GM21367 (cell line): ENCODE measurements around the gene U2AF1.
A peak's percentile ranks its signal among the peaks of the same experiment; 100 is the strongest.
"Not testable (repeated sequence)": the region's sequence is repeated elsewhere in the genome, so short reads cannot be mapped to it uniquely, and the experiment has no call there.

Source experiments
- ATAC-seq: cut with Tn5 transposase; IDR thresholded peaks from one replicate; pipeline ENCODE4 v1.9.1; 2021; ENCODE audit not compliant: unreplicated experiment

The U2AF1 gene

GRCh38 chr21:43106965-43107793 lies at the start of gene U2AF1:
TSS of gene U2AF1 (minus strand) at chr21:43107570. CDS start at chr21:43107494, 76 bp downstream.
- ATAC-seq = peak; percentile 64

- not testable (repeated sequence) for ATAC-seq
Observed at GRCh38 chr21:43153601-43154000, 46.2 kb upstream of the U2AF1 start.

- ATAC-seq = not testable (repeated sequence)
Observed at GRCh38 chr21:43149344-43149743, 42.0 kb upstream of the U2AF1 start.

GRCh38 chr21:43147999-43148398 lies 40.6 kb upstream of the U2AF1 start:
- ATAC-seq = not testable (repeated sequence)

- not testable (repeated sequence) for ATAC-seq
Observed at GRCh38 chr21:43146637-43147036, 39.3 kb upstream of the U2AF1 start.

GRCh38 chr21:43141407-43141806 lies 34.0 kb upstream of the U2AF1 start:
- not testable (repeated sequence) for ATAC-seq

GRCh38 chr21:43138944-43139343 lies 31.6 kb upstream of the U2AF1 start:
- not testable (repeated sequence) for ATAC-seq

GRCh38 chr21:43134520-43134919 lies 27.1 kb upstream of the U2AF1 start:
- ATAC-seq = not testable (repeated sequence)

GRCh38 chr21:43130094-43130493 lies 22.7 kb upstream of the U2AF1 start:
- not testable (repeated sequence) for ATAC-seq

GRCh38 chr21:43115956-43116355 lies 8.6 kb upstream of the U2AF1 start:
- not testable (repeated sequence) for ATAC-seq

GRCh38 chr21:43114483-43114882 lies 7.1 kb upstream of the U2AF1 start:
- not testable (repeated sequence) for ATAC-seq

GRCh38 chr21:43109006-43109405 lies 1.6 kb upstream of the U2AF1 start:
- ATAC-seq = not testable (repeated sequence)

- ATAC-seq = not testable (repeated sequence)
Observed at GRCh38 chr21:43108177-43108576, 807 bp upstream of the U2AF1 start.

GRCh38 chr21:43107794-43108137 lies 396 bp upstream of the U2AF1 start:
- ATAC-seq = not testable (repeated sequence)

GRCh38 chr21:43104642-43105041 lies 2.7 kb downstream of the U2AF1 start:
- not testable (repeated sequence) for ATAC-seq

- not testable (repeated sequence) for ATAC-seq
Observed at GRCh38 chr21:43102281-43102680, 5.1 kb downstream of the U2AF1 start.

- ATAC-seq = not testable (repeated sequence)
Observed at GRCh38 chr21:43101676-43102075, 5.7 kb downstream of the U2AF1 start.

- not testable (repeated sequence) for ATAC-seq
Observed at GRCh38 chr21:43101000-43101399, 6.4 kb downstream of the U2AF1 start.

- ATAC-seq = not testable (repeated sequence)
Observed at GRCh38 chr21:43091979-43092614, 15.3 kb downstream of the U2AF1 start.

- not testable (repeated sequence) for ATAC-seq
Observed at GRCh38 chr21:43090947-43091346, 16.4 kb downstream of the U2AF1 start.

- ATAC-seq = not testable (repeated sequence)
Observed at GRCh38 chr21:43089463-43089862, 17.9 kb downstream of the U2AF1 start.
